ENCODE measurements around the gene ALOX12B. TPM values are rescaled to one million over a fixed set of nuclear protein-coding genes. Genes with fewer than 3 reads are reported as not detected.

The ALOX12B gene
- total RNA-seq, 1 donor from 2014 or later = not detected

Other genes starting within 250 kb of the ALOX12B start
- gene TMEM88, start 232.7 kb downstream of the ALOX12B start, total RNA-seq = 1.6 TPM in 2 replicates
- 51.5 and 59.9 TPM in 2 replicates for gene NAA38, start 230.2 kb downstream of the ALOX12B start, total RNA-seq
- gene CYB5D1, start 229.7 kb downstream of the ALOX12B start, total RNA-seq = 7.0 and 7.9 TPM in 2 replicates
- gene CHD3, start 198.9 kb downstream of the ALOX12B start, total RNA-seq = 142 and 145 TPM in 2 replicates
- gene RNF227, start 171.4 kb downstream of the ALOX12B start, total RNA-seq = 2.9 and 3.9 TPM in 2 replicates
- 9.1 and 9.8 TPM in 2 replicates for gene KCNAB3, start 157.9 kb downstream of the ALOX12B start, total RNA-seq
- gene TRAPPC1, start 155.8 kb downstream of the ALOX12B start, total RNA-seq = 194 and 203 TPM in 2 replicates
- 40.5 and 47.0 TPM in 2 replicates for gene CNTROB, start 155.5 kb downstream of the ALOX12B start, total RNA-seq
- gene GUCY2D, start 85.1 kb downstream of the ALOX12B start, total RNA-seq = not detected in 2 replicates
- not detected in 2 replicates for gene ALOX15B, start 48.7 kb downstream of the ALOX12B start, total RNA-seq
- not detected in 2 replicates for gene ALOXE3, start 30.8 kb upstream of the ALOX12B start, total RNA-seq
- 0.12 and 1.2 TPM in 2 replicates for gene HES7, start 36.4 kb upstream of the ALOX12B start, total RNA-seq
- 33.5 and 34.8 TPM in 2 replicates for gene PER1, start 64.7 kb upstream of the ALOX12B start, total RNA-seq
- gene VAMP2, start 75.2 kb upstream of the ALOX12B start, total RNA-seq = 80.1 and 84.3 TPM in 2 replicates
- 22.9 and 26.9 TPM in 2 replicates for gene TMEM107, start 88.7 kb upstream of the ALOX12B start, total RNA-seq
- gene BORCS6, start 102.5 kb upstream of the ALOX12B start, total RNA-seq = 12.9 and 13.0 TPM in 2 replicates
- gene AURKB, start 122.9 kb upstream of the ALOX12B start, total RNA-seq = 105 and 110 TPM in 2 replicates
- 92.3 and 99.2 TPM in 2 replicates for gene CTC1, start 160.3 kb upstream of the ALOX12B start, total RNA-seq
- gene PFAS, start 161.6 kb upstream of the ALOX12B start, total RNA-seq = 74.6 and 75.3 TPM in 2 replicates
- 45.5 and 49.9 TPM in 2 replicates for gene RANGRF, start 201.0 kb upstream of the ALOX12B start, total RNA-seq
- gene SLC25A35, start 207.7 kb upstream of the ALOX12B start, total RNA-seq = 8.9 and 10.3 TPM in 2 replicates
- not detected in 2 replicates for gene ARHGEF15, start 222.5 kb upstream of the ALOX12B start, total RNA-seq